ENCODE measurements around the gene CAPN10. TPM values are rescaled to one million over a fixed set of nuclear protein-coding genes. Genes with fewer than 3 reads are reported as not detected.

CAPN10 gene
- total RNA-seq, 1 experiment from 2014 or later = 27.8 TPM

- H3K4me3 ChIP-seq (ENCODE audit: low read depth, low read length) = no peak overlapping the region
- intact Hi-C loops (cut with micrococcal nuclease; ENCODE audit: unreplicated experiment) = no loop called here
- H3K9me3 ChIP-seq = no peaks in the 10 kb centered on the region
- no peaks in the 10 kb centered on the region for H3K9me3 Mint-ChIP-seq (ENCODE audit: unreplicated experiment)
- no peak for DNase-seq
- peaks cover 13% of the 10 kb centered on the region for H3K36me3 Mint-ChIP-seq (ENCODE audit: insufficient read depth, unreplicated experiment)
- ChIA-PET CTCF (no interaction called here), POLR2A (no interaction called here)
- H3K27me3 ChIP-seq (replicated peaks; ENCODE audit: control insufficient read depth, insufficient read depth, low read length) = no peaks in the 10 kb centered on the region
- H3K36me3 ChIP-seq (ENCODE audit: control insufficient read depth, insufficient read depth, low read length) = peaks cover 1% of the 10 kb centered on the region; the same call in 1 of the 2 replicates
- H3K4me1 ChIP-seq = no peaks in the 10 kb centered on the region
- no peaks in the 10 kb centered on the region for H3K27me3 Mint-ChIP-seq (ENCODE audit: insufficient read depth, unreplicated experiment)
- H3K4me3 Mint-ChIP-seq (ENCODE audit: unreplicated experiment) = no peak overlapping the region
- H3K4me1 Mint-ChIP-seq (ENCODE audit: low read depth, unreplicated experiment) = peaks cover 13% of the 10 kb centered on the region
- no TSS peak for BruUV-seq (replicated peaks)
- no peak overlapping the region for H3K27ac Mint-ChIP-seq (ENCODE audit: unreplicated experiment)
- no peak for TF ChIP-seq CTCF (IDR thresholded peaks at IDR 0.05; ENCODE audit: insufficient read depth in 1 of 2, low read depth in 1 of 2, low read length in 1 of 2, severe bottlenecking in 1 of 2, unreplicated experiment in 1 of 2)
These were observed 9.9 kb upstream of the CAPN10 start for GRCh38 chr2:240576436-240577205.

- no peak overlapping the region for H3K27ac Mint-ChIP-seq (ENCODE audit: unreplicated experiment)
- CTCF ChIA-PET = no interaction called here
- H3K9me3 ChIP-seq = no peaks in the 10 kb centered on the region
- intact Hi-C loops (cut with micrococcal nuclease; ENCODE audit: unreplicated experiment) = no loop called here
- peaks cover 1% of the 10 kb centered on the region; the same call in 1 of the 2 replicates for H3K36me3 ChIP-seq (ENCODE audit: control insufficient read depth, insufficient read depth, low read length)
- peaks cover 13% of the 10 kb centered on the region for H3K4me1 Mint-ChIP-seq (ENCODE audit: low read depth, unreplicated experiment)
- H3K27me3 ChIP-seq (replicated peaks; ENCODE audit: control insufficient read depth, insufficient read depth, low read length) = no peaks in the 10 kb centered on the region
- DNase-seq = no peak
- H3K9me3 Mint-ChIP-seq (ENCODE audit: unreplicated experiment) = no peaks in the 10 kb centered on the region
- BruUV-seq (replicated peaks) = no TSS peak
- no peak overlapping the region for H3K4me3 Mint-ChIP-seq (ENCODE audit: unreplicated experiment)
- no peaks in the 10 kb centered on the region for H3K27me3 Mint-ChIP-seq (ENCODE audit: insufficient read depth, unreplicated experiment)
- H3K36me3 Mint-ChIP-seq (ENCODE audit: insufficient read depth, unreplicated experiment) = peaks cover 13% of the 10 kb centered on the region
- TF ChIP-seq CTCF (IDR thresholded peaks at IDR 0.05; ENCODE audit: insufficient read depth in 1 of 2, low read depth in 1 of 2, low read length in 1 of 2, severe bottlenecking in 1 of 2, unreplicated experiment in 1 of 2) = no peak
- H3K4me1 ChIP-seq = no peaks in the 10 kb centered on the region
- H3K4me3 ChIP-seq (ENCODE audit: low read depth, low read length) = no peak overlapping the region
- POLR2A ChIA-PET = no interaction called here
These were observed 9.0 kb upstream of the CAPN10 start for GRCh38 chr2:240577281-240578109.

- H3K36me3 ChIP-seq (ENCODE audit: control insufficient read depth, insufficient read depth, low read length) = peaks cover 1% of the 10 kb centered on the region; the same call in 1 of the 2 replicates
- H3K4me3 Mint-ChIP-seq (ENCODE audit: unreplicated experiment) = no peak overlapping the region
- no peaks in the 10 kb centered on the region for H3K4me1 ChIP-seq
- no peak for DNase-seq
- POLR2A ChIA-PET = no interaction called here
- no peaks in the 10 kb centered on the region for H3K9me3 ChIP-seq
- no peak overlapping the region for H3K27ac Mint-ChIP-seq (ENCODE audit: unreplicated experiment)
- no peaks in the 10 kb centered on the region for H3K27me3 Mint-ChIP-seq (ENCODE audit: insufficient read depth, unreplicated experiment)
- BruUV-seq (replicated peaks) = no TSS peak
- no peak overlapping the region for H3K4me3 ChIP-seq (ENCODE audit: low read depth, low read length)
- intact Hi-C loops (cut with micrococcal nuclease; ENCODE audit: unreplicated experiment) = no loop called here
- CTCF ChIA-PET = no interaction called here
- peaks cover 13% of the 10 kb centered on the region for H3K4me1 Mint-ChIP-seq (ENCODE audit: low read depth, unreplicated experiment)
- H3K27me3 ChIP-seq (replicated peaks; ENCODE audit: control insufficient read depth, insufficient read depth, low read length) = no peaks in the 10 kb centered on the region
- no peak for TF ChIP-seq CTCF (IDR thresholded peaks at IDR 0.05; ENCODE audit: insufficient read depth in 1 of 2, low read depth in 1 of 2, low read length in 1 of 2, severe bottlenecking in 1 of 2, unreplicated experiment in 1 of 2)
- H3K36me3 Mint-ChIP-seq (ENCODE audit: insufficient read depth, unreplicated experiment) = peaks cover 13% of the 10 kb centered on the region
- no peaks in the 10 kb centered on the region for H3K9me3 Mint-ChIP-seq (ENCODE audit: unreplicated experiment)
These were observed 8.5 kb upstream of the CAPN10 start for GRCh38 chr2:240578110-240578450.
